GM12878 (cell line): ENCODE data around the gene LHFPL2. TPM values are rescaled to one million over a fixed set of nuclear protein-coding genes. Genes with fewer than 3 reads are reported as not detected.

ENCODE experiments used
- CBFB ChIP-seq: IDR thresholded peaks from 2 replicates; pipeline ENCODE4 v1.6.1; 2016; ENCODE audit warnings: antibody characterized with exemption, low read depth
- CEBPB ChIP-seq, 2 experiments: fragments of 150-350 bp in 1 of 2; IDR thresholded peaks; 2 replicates each; pipeline ENCODE4 v1.6.1; 2012 to 2014; ENCODE audit warnings: low read depth in 2 of 2, low read length in 2 of 2, borderline replicate concordance in 1 of 2, inconsistent platforms in 1 of 2
- EZH2 ChIP-seq: IDR thresholded peaks from 2 replicates; pipeline ENCODE4 v1.6.1; 2012; ENCODE audit warnings: low read depth, mild to moderate bottlenecking, control low read depth, inconsistent platforms, low read length, borderline replicate concordance; ENCODE audit not compliant: control insufficient read depth
- FOS ChIP-seq: IDR thresholded peaks from 3 replicates; pipeline ENCODE4 v1.6.1; 2011; ENCODE audit warnings: borderline replicate concordance; ENCODE audit not compliant: insufficient read length; ENCODE audit errors: extremely low read depth
- HCFC1 ChIP-seq: fragments of 150-350 bp; IDR thresholded peaks from 2 replicates; pipeline ENCODE4 v1.6.1; 2014; ENCODE audit warnings: low read length
- JUND ChIP-seq: IDR thresholded peaks from 2 replicates; pipeline ENCODE4 v1.6.1; 2012; ENCODE audit warnings: low read depth, mild to moderate bottlenecking, low read length, improper control_type of control experiment, moderate library complexity
- NFXL1 ChIP-seq: fragments of 450-650 bp; IDR thresholded peaks from 2 replicates; pipeline ENCODE4 v1.6.1; 2017; ENCODE audit warnings: antibody characterized with exemption, mild to moderate bottlenecking, borderline replicate concordance
- NR2C1 ChIP-seq: fragments of 450-650 bp; IDR thresholded peaks from 2 replicates; pipeline ENCODE4 v1.6.1; 2017; ENCODE audit warnings: antibody characterized with exemption, mild to moderate bottlenecking, moderate library complexity
- RFX5 ChIP-seq: IDR thresholded peaks from 2 replicates; pipeline ENCODE4 v1.6.1; 2011; ENCODE audit warnings: low read depth, low read length, improper control_type of control experiment
- SMAD1 ChIP-seq: fragments of 450-650 bp; IDR thresholded peaks from 2 replicates; pipeline ENCODE4 v1.6.1; 2018; ENCODE audit warnings: mild to moderate bottlenecking, low read depth; ENCODE audit not compliant: partially characterized antibody
- TAF1 ChIP-seq: IDR thresholded peaks from 2 replicates; pipeline ENCODE4 v1.6.1; 2011; ENCODE audit warnings: mild to moderate bottlenecking, low read depth, low read length, borderline replicate concordance
- YY1 ChIP-seq: IDR thresholded peaks from 2 replicates; pipeline ENCODE4 v1.6.1; 2011; ENCODE audit warnings: low read depth, mild to moderate bottlenecking, low read length
- ZNF207 ChIP-seq: fragments of 450-650 bp; IDR thresholded peaks from 2 replicates; pipeline ENCODE4 v1.6.1; 2014; ENCODE audit warnings: antibody characterized with exemption, mild to moderate bottlenecking, borderline replicate concordance
- polyA plus RNA-seq, 11 experiments: library from polyadenylated mRNA; depleted of rRNA in 4 of 11; unstranded in 6 of 11; stranded (reverse) in 5 of 11; fragments of >200 nt; fragmentation: Nextera tagmentation in 4 of 11; fragmentation: Illumina TruSeq in 1 of 11; extraction: Ambion mirVana in 4 of 11; extraction: Trizol in 1 of 11; gene quantifications; 1 replicate in 1 of 11; 2 replicates in 10 of 11; pipeline versions ENCODE4 v1.2.1 to v1.2.3, GENCODE V29; 2011 to 2016; ENCODE audit warnings: inconsistent platforms in 2 of 11, missing spikeins in 2 of 11, low read depth in 1 of 11
- total RNA-seq, 4 experiments: library from RNA; depleted of rRNA in 3 of 4; stranded (reverse); fragments of >200 nt in 3 of 4; fragmentation: Illumina TruSeq in 1 of 4; extraction: Trizol in 1 of 4; gene quantifications; 2 replicates each; pipeline versions ENCODE4 v1.2.1 to v1.2.3, GENCODE V29; 2013 to 2021
- TF ChIP-seq, protein P1 (sequence below): fragments of 450-650 bp; formaldehyde crosslinking; IDR thresholded peaks from 2 replicates; pipeline ENCODE4 v1.4.0; 2020; ENCODE audit warnings: mild to moderate bottlenecking, moderate library complexity
- TF ChIP-seq, protein P2 (sequence below): fragments of 450-650 bp; IDR thresholded peaks from 2 replicates; pipeline ENCODE4 v1.6.1; 2016; ENCODE audit warnings: mild to moderate bottlenecking
- TF ChIP-seq, protein P3 (sequence below): fragments of 150-350 bp; IDR thresholded peaks from 2 replicates; pipeline ENCODE4 v1.6.1; 2016; ENCODE audit warnings: low read depth, low read length
- TF ChIP-seq, protein P4 (sequence below): IDR thresholded peaks from 2 replicates; pipeline ENCODE4 v1.6.1; 2012; ENCODE audit warnings: low read length, inconsistent platforms
- TF ChIP-seq, protein P5 (sequence below): fragments of 450-650 bp; IDR thresholded peaks from 2 replicates; pipeline ENCODE4 v1.6.1; 2016; ENCODE audit warnings: mild to moderate bottlenecking

Gene LHFPL2
- total and polyA plus RNA-seq, 10 of the 15 experiments (the other 5 are each of a cell fraction or from before 2014, with no cell fraction given) = 4.1 to 21.8 (median 12.5) TPM

DNA sequence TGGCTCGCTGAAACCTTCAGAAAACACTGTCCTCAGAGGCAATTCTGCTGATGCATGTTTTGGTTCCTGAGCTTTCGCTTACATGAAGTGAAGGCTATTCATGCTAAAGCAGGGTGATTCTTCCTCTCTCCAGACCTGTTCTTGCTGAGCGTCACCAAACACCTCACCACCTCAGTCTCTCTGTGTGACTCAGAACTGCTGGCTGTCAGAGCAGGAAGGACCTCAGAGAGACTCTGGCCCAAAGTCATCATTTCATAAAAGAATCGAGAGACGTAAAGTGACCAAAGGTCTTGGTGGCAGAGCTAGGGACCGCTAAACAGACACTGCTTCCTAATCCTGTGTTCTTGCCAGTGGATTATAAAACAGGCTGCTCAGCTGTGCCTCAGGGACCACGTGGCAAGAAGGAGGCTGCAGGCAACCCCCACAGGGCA, 73.8 kb downstream of the LHFPL2 start (continued):
- TF ChIP-seq, protein P1, sequence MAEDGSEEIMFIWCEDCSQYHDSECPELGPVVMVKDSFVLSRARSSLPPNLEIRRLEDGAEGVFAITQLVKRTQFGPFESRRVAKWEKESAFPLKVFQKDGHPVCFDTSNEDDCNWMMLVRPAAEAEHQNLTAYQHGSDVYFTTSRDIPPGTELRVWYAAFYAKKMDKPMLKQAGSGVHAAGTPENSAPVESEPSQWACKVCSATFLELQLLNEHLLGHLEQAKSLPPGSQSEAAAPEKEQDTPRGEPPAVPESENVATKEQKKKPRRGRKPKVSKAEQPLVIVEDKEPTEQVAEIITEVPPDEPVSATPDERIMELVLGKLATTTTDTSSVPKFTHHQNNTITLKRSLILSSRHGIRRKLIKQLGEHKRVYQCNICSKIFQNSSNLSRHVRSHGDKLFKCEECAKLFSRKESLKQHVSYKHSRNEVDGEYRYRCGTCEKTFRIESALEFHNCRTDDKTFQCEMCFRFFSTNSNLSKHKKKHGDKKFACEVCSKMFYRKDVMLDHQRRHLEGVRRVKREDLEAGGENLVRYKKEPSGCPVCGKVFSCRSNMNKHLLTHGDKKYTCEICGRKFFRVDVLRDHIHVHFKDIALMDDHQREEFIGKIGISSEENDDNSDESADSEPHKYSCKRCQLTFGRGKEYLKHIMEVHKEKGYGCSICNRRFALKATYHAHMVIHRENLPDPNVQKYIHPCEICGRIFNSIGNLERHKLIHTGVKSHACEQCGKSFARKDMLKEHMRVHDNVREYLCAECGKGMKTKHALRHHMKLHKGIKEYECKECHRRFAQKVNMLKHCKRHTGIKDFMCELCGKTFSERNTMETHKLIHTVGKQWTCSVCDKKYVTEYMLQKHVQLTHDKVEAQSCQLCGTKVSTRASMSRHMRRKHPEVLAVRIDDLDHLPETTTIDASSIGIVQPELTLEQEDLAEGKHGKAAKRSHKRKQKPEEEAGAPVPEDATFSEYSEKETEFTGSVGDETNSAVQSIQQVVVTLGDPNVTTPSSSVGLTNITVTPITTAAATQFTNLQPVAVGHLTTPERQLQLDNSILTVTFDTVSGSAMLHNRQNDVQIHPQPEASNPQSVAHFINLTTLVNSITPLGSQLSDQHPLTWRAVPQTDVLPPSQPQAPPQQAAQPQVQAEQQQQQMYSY (CRISPR knock-in tag) = no peak
- TF ChIP-seq HCFC1 = no peak
- peak; percentile 25; the same call in 1 of the 2 replicates for TF ChIP-seq TAF1
- no peak for TF ChIP-seq CBFB
- TF ChIP-seq YY1 = 0 out of 2 replicates have a peak, but pooled peaks have one; percentile 6
- TF ChIP-seq SMAD1 = no peak
- TF ChIP-seq NFXL1 = no peak
- TF ChIP-seq, protein P2, sequence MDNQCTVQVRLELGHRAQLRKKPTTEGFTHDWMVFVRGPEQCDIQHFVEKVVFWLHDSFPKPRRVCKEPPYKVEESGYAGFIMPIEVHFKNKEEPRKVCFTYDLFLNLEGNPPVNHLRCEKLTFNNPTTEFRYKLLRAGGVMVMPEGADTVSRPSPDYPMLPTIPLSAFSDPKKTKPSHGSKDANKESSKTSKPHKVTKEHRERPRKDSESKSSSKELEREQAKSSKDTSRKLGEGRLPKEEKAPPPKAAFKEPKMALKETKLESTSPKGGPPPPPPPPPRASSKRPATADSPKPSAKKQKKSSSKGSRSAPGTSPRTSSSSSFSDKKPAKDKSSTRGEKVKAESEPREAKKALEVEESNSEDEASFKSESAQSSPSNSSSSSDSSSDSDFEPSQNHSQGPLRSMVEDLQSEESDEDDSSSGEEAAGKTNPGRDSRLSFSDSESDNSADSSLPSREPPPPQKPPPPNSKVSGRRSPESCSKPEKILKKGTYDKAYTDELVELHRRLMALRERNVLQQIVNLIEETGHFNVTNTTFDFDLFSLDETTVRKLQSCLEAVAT = no peak
- TF ChIP-seq, protein P3, sequence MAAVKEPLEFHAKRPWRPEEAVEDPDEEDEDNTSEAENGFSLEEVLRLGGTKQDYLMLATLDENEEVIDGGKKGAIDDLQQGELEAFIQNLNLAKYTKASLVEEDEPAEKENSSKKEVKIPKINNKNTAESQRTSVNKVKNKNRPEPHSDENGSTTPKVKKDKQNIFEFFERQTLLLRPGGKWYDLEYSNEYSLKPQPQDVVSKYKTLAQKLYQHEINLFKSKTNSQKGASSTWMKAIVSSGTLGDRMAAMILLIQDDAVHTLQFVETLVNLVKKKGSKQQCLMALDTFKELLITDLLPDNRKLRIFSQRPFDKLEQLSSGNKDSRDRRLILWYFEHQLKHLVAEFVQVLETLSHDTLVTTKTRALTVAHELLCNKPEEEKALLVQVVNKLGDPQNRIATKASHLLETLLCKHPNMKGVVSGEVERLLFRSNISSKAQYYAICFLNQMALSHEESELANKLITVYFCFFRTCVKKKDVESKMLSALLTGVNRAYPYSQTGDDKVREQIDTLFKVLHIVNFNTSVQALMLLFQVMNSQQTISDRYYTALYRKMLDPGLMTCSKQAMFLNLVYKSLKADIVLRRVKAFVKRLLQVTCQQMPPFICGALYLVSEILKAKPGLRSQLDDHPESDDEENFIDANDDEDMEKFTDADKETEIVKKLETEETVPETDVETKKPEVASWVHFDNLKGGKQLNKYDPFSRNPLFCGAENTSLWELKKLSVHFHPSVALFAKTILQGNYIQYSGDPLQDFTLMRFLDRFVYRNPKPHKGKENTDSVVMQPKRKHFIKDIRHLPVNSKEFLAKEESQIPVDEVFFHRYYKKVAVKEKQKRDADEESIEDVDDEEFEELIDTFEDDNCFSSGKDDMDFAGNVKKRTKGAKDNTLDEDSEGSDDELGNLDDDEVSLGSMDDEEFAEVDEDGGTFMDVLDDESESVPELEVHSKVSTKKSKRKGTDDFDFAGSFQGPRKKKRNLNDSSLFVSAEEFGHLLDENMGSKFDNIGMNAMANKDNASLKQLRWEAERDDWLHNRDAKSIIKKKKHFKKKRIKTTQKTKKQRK = no peak
- TF ChIP-seq, protein P4, sequence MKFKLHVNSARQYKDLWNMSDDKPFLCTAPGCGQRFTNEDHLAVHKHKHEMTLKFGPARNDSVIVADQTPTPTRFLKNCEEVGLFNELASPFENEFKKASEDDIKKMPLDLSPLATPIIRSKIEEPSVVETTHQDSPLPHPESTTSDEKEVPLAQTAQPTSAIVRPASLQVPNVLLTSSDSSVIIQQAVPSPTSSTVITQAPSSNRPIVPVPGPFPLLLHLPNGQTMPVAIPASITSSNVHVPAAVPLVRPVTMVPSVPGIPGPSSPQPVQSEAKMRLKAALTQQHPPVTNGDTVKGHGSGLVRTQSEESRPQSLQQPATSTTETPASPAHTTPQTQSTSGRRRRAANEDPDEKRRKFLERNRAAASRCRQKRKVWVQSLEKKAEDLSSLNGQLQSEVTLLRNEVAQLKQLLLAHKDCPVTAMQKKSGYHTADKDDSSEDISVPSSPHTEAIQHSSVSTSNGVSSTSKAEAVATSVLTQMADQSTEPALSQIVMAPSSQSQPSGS = peak; percentile 55; the same call in 1 of the 2 replicates
- TF ChIP-seq, protein P5, sequence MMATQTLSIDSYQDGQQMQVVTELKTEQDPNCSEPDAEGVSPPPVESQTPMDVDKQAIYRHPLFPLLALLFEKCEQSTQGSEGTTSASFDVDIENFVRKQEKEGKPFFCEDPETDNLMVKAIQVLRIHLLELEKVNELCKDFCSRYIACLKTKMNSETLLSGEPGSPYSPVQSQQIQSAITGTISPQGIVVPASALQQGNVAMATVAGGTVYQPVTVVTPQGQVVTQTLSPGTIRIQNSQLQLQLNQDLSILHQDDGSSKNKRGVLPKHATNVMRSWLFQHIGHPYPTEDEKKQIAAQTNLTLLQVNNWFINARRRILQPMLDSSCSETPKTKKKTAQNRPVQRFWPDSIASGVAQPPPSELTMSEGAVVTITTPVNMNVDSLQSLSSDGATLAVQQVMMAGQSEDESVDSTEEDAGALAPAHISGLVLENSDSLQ = no peak
- TF ChIP-seq ZNF207 = no peak
- no peak for TF ChIP-seq CEBPB (IDR thresholded peaks at IDR 0.05; ENCODE audit: borderline replicate concordance in 1 of 2, low read depth in 2 of 2, low read length in 2 of 2)
- no peak for TF ChIP-seq EZH2
- TF ChIP-seq NR2C1 = no peak
- no peak for TF ChIP-seq RFX5
- no peak for TF ChIP-seq JUND
- TF ChIP-seq FOS = no peak
